A549 (cell line): ENCODE results near the gene RANBP17. TPM values are rescaled to one million over a fixed set of nuclear protein-coding genes. Genes with fewer than 3 reads are reported as not detected.

Experiments used
- ATAC-seq, 2 experiments: fragments of 200-7000 bp in 1 of 2; fragments of >200 bp in 1 of 2; cut with Nextera tagmentation in 1 of 2; cut with Tn5 transposase in 1 of 2; 3 replicates each; pipeline versions ENCODE4 v1.8.0 to v1.9.1; 2018 to 2020; ENCODE audit warnings: mild to moderate bottlenecking in 1 of 2, moderate library complexity in 1 of 2
- CTCF ChIA-PET: fragments of 300-600 bp; sonication (Branson Sonifier 250); formaldehyde crosslinking; extraction: SDS; loops from one replicate; lab custom pipeline; 2021; ENCODE audit warnings: antibody characterized with exemption, inconsistent platforms; lab: Yijun Ruan, JAX
- POLR2A ChIA-PET: fragments of 350-600 bp; formaldehyde crosslinking; extraction: SDS; loops from one replicate; lab custom pipeline; 2021; ENCODE audit warnings: antibody characterized with exemption, inconsistent platforms; lab: Yijun Ruan, JAX
- DNase-seq, 2 experiments: peaks; one replicate each; pipeline versions ENCODE4 v3.0.0 to v3.0.0-alpha.2; 2011 to 2016; ENCODE audit warnings: low read depth in 1 of 2, low spot score in 1 of 2
- FAIRE-seq: peaks from 2 replicates; lab custom pipeline; 2011; peaks lifted over from hg19 to GRCh38; lab: Jason Lieb, UNC
- H3K27ac ChIP-seq, 2 experiments: fragments of >200 bp; sonication (Bioruptor Twin); formaldehyde crosslinking; 3 replicates each; pipeline ENCODE4 v1.5.1; 2016 to 2017
- H3K4me1 ChIP-seq: fragments of >200 bp; sonication (Bioruptor Twin); formaldehyde crosslinking; 3 replicates; pipeline ENCODE4 v1.6.1; 2016
- H3K4me2 ChIP-seq: fragments of >200 bp; sonication (Bioruptor Twin); formaldehyde crosslinking; 3 replicates; pipeline ENCODE4 v1.6.1; 2016
- H3K4me3 ChIP-seq: fragments of >200 bp; sonication (Bioruptor Twin); formaldehyde crosslinking; 3 replicates; pipeline ENCODE4 v1.5.1; 2016
- H3K9me3 ChIP-seq: fragments of >200 bp; sonication (Bioruptor Twin); formaldehyde crosslinking; 3 replicates; pipeline ENCODE4 v1.6.1; 2016
- ATOH8 ChIP-seq: fragments of 250-450 bp; sonication (Bioruptor Pico); IDR thresholded peaks from 2 replicates; pipeline ENCODE4 v1.5.0; 2020; ENCODE audit warnings: low read depth, mild to moderate bottlenecking, moderate library complexity
- BHLHE40 ChIP-seq: IDR thresholded peaks from 2 replicates; pipeline ENCODE4 v1.6.1; 2012; ENCODE audit warnings: low read depth, low read length, inconsistent platforms
- CEBPB ChIP-seq, 2 experiments: fragments of >200 bp in 1 of 2; sonication (Bioruptor Twin) in 1 of 2; formaldehyde crosslinking in 1 of 2; IDR thresholded peaks; 2 replicates each; pipeline ENCODE4 v1.6.1; 2012 to 2016
- CHD2 ChIP-seq: fragments of 150-350 bp; IDR thresholded peaks from 2 replicates; pipeline ENCODE4 v1.6.1; 2014; ENCODE audit warnings: low read length; ENCODE audit not compliant: partially characterized antibody
- EHMT2 ChIP-seq: fragments of 200-600 bp; sonication (generic); IDR thresholded peaks from 2 replicates; pipeline ENCODE4 v1.6.1; 2016; ENCODE audit warnings: antibody characterized with exemption, low read depth, mild to moderate bottlenecking, moderate library complexity
- FOSL2 ChIP-seq, 2 experiments: fragments of 450-650 bp in 1 of 2; fragments of >200 bp in 1 of 2; sonication (Bioruptor Twin) in 1 of 2; formaldehyde crosslinking; IDR thresholded peaks; 2 replicates each; pipeline versions ENCODE4 v1.5.0 to v1.6.1; 2016 to 2020; ENCODE audit warnings: mild to moderate bottlenecking in 1 of 2, moderate library complexity in 1 of 2
- HOXA7 ChIP-seq: fragments of 250-450 bp; sonication (Bioruptor Pico); IDR thresholded peaks from 2 replicates; pipeline ENCODE4 v1.5.0; 2020; ENCODE audit warnings: mild to moderate bottlenecking, moderate library complexity
- HOXB13 ChIP-seq: fragments of 250-450 bp; sonication (Bioruptor Pico); IDR thresholded peaks from 2 replicates; pipeline ENCODE4 v1.5.0; 2020; ENCODE audit warnings: low read depth, mild to moderate bottlenecking, moderate library complexity
- JUN ChIP-seq, 2 experiments: fragments of >200 bp; sonication (Bioruptor Twin); formaldehyde crosslinking; IDR thresholded peaks; 2 replicates in 1 of 2; 3 replicates in 1 of 2; pipeline ENCODE4 v1.6.1; 2016 to 2017
- JUNB ChIP-seq: fragments of >200 bp; sonication (Bioruptor Twin); formaldehyde crosslinking; IDR thresholded peaks from 2 replicates; pipeline ENCODE4 v1.6.1; 2016
- MAFK ChIP-seq: fragments of 450-650 bp; IDR thresholded peaks from 2 replicates; pipeline ENCODE4 v1.6.1; 2014; ENCODE audit not compliant: partially characterized antibody
- MAZ ChIP-seq: fragments of 150-350 bp; IDR thresholded peaks from 2 replicates; pipeline ENCODE4 v1.6.1; 2014; ENCODE audit warnings: antibody characterized with exemption, low read depth, low read length, borderline replicate concordance
- NPAS2 ChIP-seq: fragments of 250-450 bp; sonication (Bioruptor Pico); IDR thresholded peaks from 2 replicates; pipeline ENCODE4 v1.8.0; 2022; ENCODE audit warnings: mild to moderate bottlenecking, moderate library complexity, borderline replicate concordance
- NR3C1 ChIP-seq: fragments of >200 bp; sonication (Bioruptor Twin); formaldehyde crosslinking; IDR thresholded peaks from 3 replicates; pipeline ENCODE4 v1.6.1; 2017
- PBX3 ChIP-seq: IDR thresholded peaks from 2 replicates; pipeline ENCODE4 v1.6.1; 2012
- POLR2AphosphoS2 ChIP-seq: conservative IDR thresholded peaks from 2 replicates; pipeline ENCODE4 v1.6.1; 2012; ENCODE audit warnings: low read length, improper control_type of control experiment, inconsistent platforms
- RCOR1 ChIP-seq: fragments of 150-350 bp; IDR thresholded peaks from 2 replicates; pipeline ENCODE4 v1.6.1; 2014; ENCODE audit warnings: antibody characterized with exemption, low read length, low read depth
- REST ChIP-seq: fragments of 200-600 bp; sonication (generic); IDR thresholded peaks from 2 replicates; pipeline ENCODE4 v1.6.1; 2016; ENCODE audit warnings: antibody characterized with exemption, mild to moderate bottlenecking, moderate library complexity
- RFX5 ChIP-seq: fragments of 450-650 bp; IDR thresholded peaks from 2 replicates; pipeline ENCODE4 v1.7.1; 2014; ENCODE audit warnings: antibody characterized with exemption, mild to moderate bottlenecking, moderate library complexity
- SMC3 ChIP-seq: fragments of >200 bp; sonication (Bioruptor Twin); formaldehyde crosslinking; IDR thresholded peaks from 3 replicates; pipeline ENCODE4 v1.6.1; 2018; ENCODE audit warnings: inconsistent platforms
- TFCP2L1 ChIP-seq: fragments of 250-450 bp; sonication (Bioruptor Pico); IDR thresholded peaks from 2 replicates; pipeline ENCODE4 v1.5.0; 2021; ENCODE audit warnings: mild to moderate bottlenecking
- WGBS: methylation state at CpG from one replicate; pipeline ENCODE4 v1.1.6; 2017; ENCODE audit errors: missing lambda C conversion rate; 5-methylcytosine and 5-hydroxymethylcytosine counted together
- polyA plus RNA-seq, 4 experiments: library from polyadenylated mRNA; depleted of rRNA in 3 of 4; stranded (reverse); fragments of >200 nt; fragmentation: RNase III in 1 of 4; extraction: RNeasy Plus Mini Kit Qiagen cat#74134 plus additional on column Dnase treatment in 1 of 4; gene quantifications; 2 replicates in 3 of 4; 3 replicates in 1 of 4; pipeline ENCODE4 v1.2.3, GENCODE V29; 2011 to 2017

The RANBP17 gene
- polyA plus RNA-seq, 2 of the 4 experiments (the other 2 are of a cell fraction): 3.4 to 9.2 TPM

GRCh38 chr5:171315925-171316257 is 454.1 kb downstream of the RANBP17 start:
- DNase-seq (no peak), ATAC-seq (no peak), FAIRE-seq (no peak)
- POLR2A ChIA-PET: no interaction called here
- Histone ChIP-seq H3K4me3 (no peak overlapping the region), H3K4me1 (no peaks in the 10 kb centered on the region), H3K27ac (no peak overlapping the region), H3K4me2 (no peak overlapping the region), H3K9me3 (no peaks in the 10 kb centered on the region)
- CTCF ChIA-PET: no interaction called here
- 84% methylated on average over 20 of the region's 20 CpGs for WGBS
- TF ChIP-seq TFCP2L1 (CRISPR knock-in tag): no peak
- TF ChIP-seq FOSL2 (IDR thresholded peaks at IDR 0.05): no peak
- TF ChIP-seq FOSL2 (CRISPR knock-in tag; IDR thresholded peaks at IDR 0.05): no peak
- no peak for TF ChIP-seq JUN (IDR thresholded peaks at IDR 0.05)
- TF ChIP-seq NR3C1: no peak
- TF ChIP-seq PBX3: no peak
- no peak for TF ChIP-seq CEBPB (IDR thresholded peaks at IDR 0.05)
- TF ChIP-seq RCOR1: no peak
- no peak for TF ChIP-seq NPAS2 (CRISPR knock-in tag)
- TF ChIP-seq HOXA7: no peak
- no peak for TF ChIP-seq CHD2
- no peak for TF ChIP-seq BHLHE40
- no peak for TF ChIP-seq SMC3
- no peak for TF ChIP-seq RFX5
- no peak for TF ChIP-seq REST
- TF ChIP-seq JUNB: no peak
- TF ChIP-seq HOXB13 (CRISPR knock-in tag): no peak

- no peak overlapping the region for H3K4me2 ChIP-seq
- CTCF ChIA-PET: no interaction called here
- ATAC-seq: no peak
Observed at GRCh38 chr5:171316258-171317121, 454.7 kb downstream of the RANBP17 start.

More at GRCh38 chr5:171316258-171317121, 454.7 kb downstream of the RANBP17 start:
- Histone ChIP-seq H3K27ac (no peak overlapping the region), H3K9me3 (no peaks in the 10 kb centered on the region), H3K4me3 (no peak overlapping the region), H3K4me1 (no peaks in the 10 kb centered on the region)
- WGBS: 85% methylated on average over 46 of the region's 66 CpGs
- FAIRE-seq (no peak), DNase-seq (no peak)
- TF ChIP-seq JUN (IDR thresholded peaks at IDR 0.05): no peak
- no peak for TF ChIP-seq MAZ
- TF ChIP-seq REST: no peak
- no peak for TF ChIP-seq ATOH8 (CRISPR knock-in tag)
- TF ChIP-seq EHMT2: no peak
- no peak for TF ChIP-seq POLR2AphosphoS2
- no peak for TF ChIP-seq MAFK
- POLR2A ChIA-PET: no interaction called here
